ENCODE results near the gene PRKACA. TPM values are rescaled to one million over a fixed set of nuclear protein-coding genes. Genes with fewer than 3 reads are reported as not detected.

PRKACA gene
- total RNA-seq, 4 donors from 2014 or later: 18.2 to 39.8 (median 30.0) TPM

DNA sequence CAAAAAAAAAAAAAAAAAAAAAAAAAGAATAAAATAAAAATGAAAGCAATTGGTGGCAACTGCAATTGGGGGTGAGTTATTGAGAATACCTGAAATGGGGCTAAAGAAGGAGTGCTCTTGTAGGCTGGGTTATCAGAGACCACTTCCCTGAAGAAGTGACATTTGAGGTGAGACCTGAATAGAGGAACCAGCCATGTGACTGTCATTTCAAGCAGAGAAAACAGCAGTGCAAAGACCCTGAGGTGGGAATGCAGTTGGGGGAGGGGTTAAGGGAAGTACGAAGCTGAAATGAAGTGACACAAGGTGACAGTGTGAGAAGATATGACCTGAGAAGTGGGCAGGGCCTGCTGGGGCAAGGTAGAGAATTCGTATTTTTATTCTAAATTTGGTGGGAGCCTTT is 51.4 kb downstream of the PRKACA start:
- Histone ChIP-seq H3K27ac (no peak overlapping the region), H3K4me1 (peaks cover 0 to 7% (median 0%) of the 10 kb centered on the region in 4 donors), H3K36me3 (no peaks in the 10 kb centered on the region), H3K9me3 (no peaks in the 10 kb centered on the region), H3K4me3 (no peak overlapping the region), H3K27me3 (peaks cover 0 to 3% of the 10 kb centered on the region in 2 donors)
- TF ChIP-seq POLR2A (IDR thresholded peaks at IDR 0.05): no peak
- TF ChIP-seq, protein P1, sequence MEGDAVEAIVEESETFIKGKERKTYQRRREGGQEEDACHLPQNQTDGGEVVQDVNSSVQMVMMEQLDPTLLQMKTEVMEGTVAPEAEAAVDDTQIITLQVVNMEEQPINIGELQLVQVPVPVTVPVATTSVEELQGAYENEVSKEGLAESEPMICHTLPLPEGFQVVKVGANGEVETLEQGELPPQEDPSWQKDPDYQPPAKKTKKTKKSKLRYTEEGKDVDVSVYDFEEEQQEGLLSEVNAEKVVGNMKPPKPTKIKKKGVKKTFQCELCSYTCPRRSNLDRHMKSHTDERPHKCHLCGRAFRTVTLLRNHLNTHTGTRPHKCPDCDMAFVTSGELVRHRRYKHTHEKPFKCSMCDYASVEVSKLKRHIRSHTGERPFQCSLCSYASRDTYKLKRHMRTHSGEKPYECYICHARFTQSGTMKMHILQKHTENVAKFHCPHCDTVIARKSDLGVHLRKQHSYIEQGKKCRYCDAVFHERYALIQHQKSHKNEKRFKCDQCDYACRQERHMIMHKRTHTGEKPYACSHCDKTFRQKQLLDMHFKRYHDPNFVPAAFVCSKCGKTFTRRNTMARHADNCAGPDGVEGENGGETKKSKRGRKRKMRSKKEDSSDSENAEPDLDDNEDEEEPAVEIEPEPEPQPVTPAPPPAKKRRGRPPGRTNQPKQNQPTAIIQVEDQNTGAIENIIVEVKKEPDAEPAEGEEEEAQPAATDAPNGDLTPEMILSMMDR (IDR thresholded peaks at IDR 0.05): no peak
- no peak for DNase-seq

DNA sequence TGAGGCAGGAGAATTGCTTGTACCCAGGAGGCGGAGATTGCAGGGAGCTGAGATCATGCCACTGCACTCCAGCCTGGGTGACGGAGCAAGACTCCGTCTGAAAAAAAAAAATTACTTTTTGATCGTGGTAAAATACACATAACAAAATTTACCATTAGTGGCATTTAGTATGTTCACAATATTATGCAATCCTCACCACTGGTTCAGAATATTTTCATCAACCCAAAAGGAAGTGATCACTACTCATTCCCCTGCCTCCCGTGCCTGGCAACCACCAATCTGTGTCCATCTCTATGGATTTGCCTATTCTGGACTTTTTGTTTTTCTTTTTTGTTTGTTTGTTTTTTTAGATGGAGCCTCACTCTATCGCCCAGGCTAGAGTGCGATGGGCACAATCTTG is 54.5 kb downstream of the PRKACA start:
- Histone ChIP-seq H3K27ac (no peak overlapping the region), H3K9me3 (no peaks in the 10 kb centered on the region), H3K4me3 (no peak overlapping the region), H3K27me3 (peaks cover 0 to 3% of the 10 kb centered on the region in 2 donors), H3K4me1 (peaks cover 0 to 14% (median 1%) of the 10 kb centered on the region in 4 donors), H3K36me3 (no peaks in the 10 kb centered on the region)
- TF ChIP-seq, protein P1 (IDR thresholded peaks at IDR 0.05): no peak
- no peak for TF ChIP-seq POLR2A (IDR thresholded peaks at IDR 0.05)
- DNase-seq: no peak

- H3K36me3 ChIP-seq: no peaks in the 10 kb centered on the region
- no peak for TF ChIP-seq POLR2A (IDR thresholded peaks at IDR 0.05)
- TF ChIP-seq, protein P1 (IDR thresholded peaks at IDR 0.05): no peak
- H3K4me1 ChIP-seq: peaks cover 0 to 20% (median 3%) of the 10 kb centered on the region in 4 donors
- H3K9me3 ChIP-seq: no peaks in the 10 kb centered on the region
- DNase-seq: no peak
- H3K27ac ChIP-seq: no peak overlapping the region
- peaks cover 0 to 3% of the 10 kb centered on the region in 2 donors for H3K27me3 ChIP-seq
- no peak overlapping the region for H3K4me3 ChIP-seq
Observed at GRCh38 chr19:14062558-14062855, 55.1 kb downstream of the PRKACA start.

DNA sequence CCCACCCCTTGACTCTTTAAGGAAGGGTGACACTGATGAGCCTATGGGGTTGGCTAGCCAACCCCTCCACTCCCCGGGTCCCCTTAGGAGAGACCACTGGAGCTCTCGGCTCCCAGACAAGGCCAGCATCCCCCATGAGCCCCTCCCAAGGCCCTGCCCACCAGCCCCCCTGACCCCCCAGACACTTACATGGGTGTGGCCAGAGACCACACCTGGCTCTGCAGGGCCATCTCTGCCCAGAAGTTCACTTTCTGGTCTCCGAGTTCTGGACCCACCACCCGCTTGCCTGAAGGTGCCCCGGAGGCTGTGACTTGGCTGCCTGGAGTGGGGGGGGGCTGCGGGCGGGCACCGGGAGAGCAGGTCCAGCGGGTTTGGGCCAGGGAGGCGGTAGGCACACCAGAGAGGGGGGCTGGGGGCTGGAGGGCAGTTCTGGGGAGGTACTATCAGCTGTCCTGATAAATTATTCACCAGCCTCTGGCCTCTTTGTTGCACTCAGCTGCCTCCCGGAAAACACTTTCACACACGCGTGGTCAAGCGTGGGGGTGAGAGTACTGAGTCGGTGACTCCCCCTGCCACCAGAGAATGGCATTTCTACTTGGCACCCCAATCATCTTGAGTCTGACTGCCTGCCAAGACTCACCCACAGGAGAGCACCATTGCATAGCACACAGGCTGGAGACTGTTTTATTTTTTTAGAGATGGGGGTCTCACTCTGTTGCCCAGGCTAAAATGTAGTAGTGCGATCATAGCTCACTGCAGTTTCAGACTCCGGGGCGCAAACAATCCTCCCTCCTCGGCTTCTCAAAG is 55.6 kb downstream of the PRKACA start, which contains the start of gene PALM3:
Gene PALM3 (minus strand): TSS at position 326 of the 807 bp plus-strand sequence. CDS start 96 bp downstream, at position 230.
- no peak for TF ChIP-seq POLR2A (IDR thresholded peaks at IDR 0.05)
- TF ChIP-seq, protein P1 (IDR thresholded peaks at IDR 0.05): no peak
- Histone ChIP-seq H3K9me3 (no peaks in the 10 kb centered on the region), H3K36me3 (no peaks in the 10 kb centered on the region), H3K4me3 (peak within 1 kb of the TSS in 2 of 4 donors; percentile 14 to 42), H3K4me1 (peaks cover 0 to 21% (median 5%) of the 10 kb centered on the region in 4 donors), H3K27ac (no peak within 1 kb of the TSS), H3K27me3 (peaks cover 0 to 3% of the 10 kb centered on the region in 2 donors)
- DNase-seq: no peak

GRCh38 chr19:14061081-14061749 is 56.3 kb downstream of the PRKACA start:
- no peak overlapping the region for H3K27ac ChIP-seq

More at GRCh38 chr19:14061081-14061749, 56.3 kb downstream of the PRKACA start:
- peaks cover 0 to 3% of the 10 kb centered on the region in 2 donors for H3K27me3 ChIP-seq
- DNase-seq: no peak
- H3K4me3 ChIP-seq: peak overlapping the region in 2 of 4 donors; percentile 14 to 42
- peaks cover 0 to 21% (median 5%) of the 10 kb centered on the region in 4 donors for H3K4me1 ChIP-seq
- TF ChIP-seq, protein P1 (IDR thresholded peaks at IDR 0.05): no peak
- TF ChIP-seq POLR2A (IDR thresholded peaks at IDR 0.05): no peak
- H3K9me3 ChIP-seq: no peaks in the 10 kb centered on the region
- H3K36me3 ChIP-seq: no peaks in the 10 kb centered on the region
